MM.1S (cell line): ENCODE data around the gene ELMO3.

Experiments
- CTCF ChIP-seq: fragments of 300-600 bp; sonication (generic); IDR thresholded peaks from 2 replicates; pipeline ENCODE4 v1.5.1; 2016; ENCODE audit warnings: antibody characterized with exemption, low read length, mixed read lengths
- EZH2 ChIP-seq: fragments of 300-600 bp; sonication (generic); optimal IDR thresholded peaks from 2 replicates; pipeline ENCODE3; 2017; ENCODE audit warnings: low read depth, mild to moderate bottlenecking, antibody characterized with exemption, low read length, mixed read lengths

DNA sequence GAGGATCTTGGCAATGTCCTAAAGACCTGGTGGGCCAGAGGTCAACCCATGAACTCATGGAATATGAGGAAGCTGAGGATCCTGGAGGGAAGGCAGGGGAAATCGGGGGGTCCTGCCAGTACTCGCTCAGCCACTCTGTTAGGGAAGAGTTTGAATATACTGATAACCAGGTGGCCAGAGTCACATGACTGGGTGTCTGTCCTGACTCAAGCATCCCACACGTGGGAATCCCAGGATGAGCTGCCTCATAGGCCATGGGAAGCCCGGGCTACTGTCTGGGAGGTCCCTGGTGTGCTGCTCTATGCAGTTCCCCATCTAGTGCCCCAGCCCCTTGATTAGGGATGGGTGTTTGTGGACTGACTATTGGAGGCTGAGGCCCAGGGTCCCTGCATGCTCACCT lies 10.6 kb upstream of the ELMO3 start:
- TF ChIP-seq CTCF (no peak), EZH2 (no peak)
